ENCODE measurements around the gene HERPUD2.

DNA sequence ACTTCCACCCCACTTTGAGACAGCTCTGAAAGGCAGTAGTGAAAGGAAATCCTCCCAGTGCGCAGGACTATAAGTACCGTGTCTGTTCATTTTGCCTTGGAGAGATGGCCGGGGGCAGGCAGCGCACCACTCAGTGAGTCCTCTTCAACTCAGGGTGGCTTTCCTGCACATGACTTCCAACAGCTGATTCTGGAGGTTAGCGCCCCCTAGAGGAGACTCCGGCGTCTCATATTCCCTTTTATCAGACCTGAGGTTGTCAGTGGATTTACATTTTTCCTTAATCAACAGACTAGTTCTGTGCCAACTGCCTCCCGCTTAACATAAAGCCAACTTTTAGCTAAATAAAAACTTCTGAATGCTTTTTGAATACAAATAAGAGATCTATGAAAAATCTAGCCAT is 101.0 kb downstream of the HERPUD2 start:
- TF ChIP-seq, protein P1, sequence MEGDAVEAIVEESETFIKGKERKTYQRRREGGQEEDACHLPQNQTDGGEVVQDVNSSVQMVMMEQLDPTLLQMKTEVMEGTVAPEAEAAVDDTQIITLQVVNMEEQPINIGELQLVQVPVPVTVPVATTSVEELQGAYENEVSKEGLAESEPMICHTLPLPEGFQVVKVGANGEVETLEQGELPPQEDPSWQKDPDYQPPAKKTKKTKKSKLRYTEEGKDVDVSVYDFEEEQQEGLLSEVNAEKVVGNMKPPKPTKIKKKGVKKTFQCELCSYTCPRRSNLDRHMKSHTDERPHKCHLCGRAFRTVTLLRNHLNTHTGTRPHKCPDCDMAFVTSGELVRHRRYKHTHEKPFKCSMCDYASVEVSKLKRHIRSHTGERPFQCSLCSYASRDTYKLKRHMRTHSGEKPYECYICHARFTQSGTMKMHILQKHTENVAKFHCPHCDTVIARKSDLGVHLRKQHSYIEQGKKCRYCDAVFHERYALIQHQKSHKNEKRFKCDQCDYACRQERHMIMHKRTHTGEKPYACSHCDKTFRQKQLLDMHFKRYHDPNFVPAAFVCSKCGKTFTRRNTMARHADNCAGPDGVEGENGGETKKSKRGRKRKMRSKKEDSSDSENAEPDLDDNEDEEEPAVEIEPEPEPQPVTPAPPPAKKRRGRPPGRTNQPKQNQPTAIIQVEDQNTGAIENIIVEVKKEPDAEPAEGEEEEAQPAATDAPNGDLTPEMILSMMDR (IDR thresholded peaks at IDR 0.05; ENCODE audit: extremely low read depth in 1 of 2, insufficient read depth in 1 of 2, low read depth in 1 of 2, low read length in 2 of 2), result peak; percentile 28 to 32
- TF ChIP-seq EZH2 (IDR thresholded peaks at IDR 0.05; ENCODE audit: borderline replicate concordance, low read depth, low read length, severe bottlenecking) (no peak), JUN (IDR thresholded peaks at IDR 0.05; ENCODE audit: borderline replicate concordance, insufficient read depth, insufficient read length, low read depth) (no peak), POLR2AphosphoS5 (IDR thresholded peaks at IDR 0.05; ENCODE audit: insufficient read depth, low read depth, low read length) (no peak), POLR2A (IDR thresholded peaks at IDR 0.05; ENCODE audit: low read depth, low read length) (no peak), MYC (IDR thresholded peaks at IDR 0.05; ENCODE audit: low read depth, low read length) (no peak), GATA2 (IDR thresholded peaks at IDR 0.05; ENCODE audit: insufficient read depth, insufficient read length, low read depth, low read length) (no peak), FOS (IDR thresholded peaks at IDR 0.05; ENCODE audit: borderline replicate concordance, insufficient read depth, low read length) (no peak)
- TF ChIP-seq, protein P2, sequence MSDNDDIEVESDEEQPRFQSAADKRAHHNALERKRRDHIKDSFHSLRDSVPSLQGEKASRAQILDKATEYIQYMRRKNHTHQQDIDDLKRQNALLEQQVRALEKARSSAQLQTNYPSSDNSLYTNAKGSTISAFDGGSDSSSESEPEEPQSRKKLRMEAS (IDR thresholded peaks at IDR 0.05; ENCODE audit: insufficient read depth, insufficient read length), result no peak

Data from endothelial cell of umbilical vein (primary cell).